Esophagus muscularis mucosa (tissue), 4 donors: ENCODE results near the gene CDS2. TPM values are rescaled to one million over a fixed set of nuclear protein-coding genes. Genes with fewer than 3 reads are reported as not detected.

Experiments
- DNase-seq: peaks from one replicate; pipeline ENCODE4 v3.0.0-alpha.2; 2017; ENCODE audit errors: extremely low spot score
- H3K27ac ChIP-seq, 4 donors: fragments of 200-600 bp; sonication (generic); replicated peaks in 1 of 4; 1 replicate in 3 of 4; 2 replicates in 1 of 4; pipeline ENCODE4 v1.5.1; 2016 to 2019; ENCODE audit warnings: mild to moderate bottlenecking in 1 of 4
- H3K27me3 ChIP-seq, 4 donors: fragments of 200-600 bp; sonication (generic); one replicate each; pipeline versions ENCODE4 v1.5.1 to v1.6.0; 2016 to 2019
- H3K36me3 ChIP-seq, 4 donors: fragments of 200-600 bp; sonication (generic); one replicate each; pipeline ENCODE4 v1.5.1; 2016 to 2019
- H3K4me1 ChIP-seq, 4 donors: fragments of 200-600 bp; sonication (generic); one replicate each; pipeline ENCODE4 v1.5.1; 2016 to 2019
- H3K4me3 ChIP-seq, 4 donors: fragments of 200-600 bp; sonication (generic); 1 replicate in 2 of 4; 2 replicates in 2 of 4; pipeline ENCODE4 v1.5.1; 2016 to 2019; ENCODE audit warnings: mild to moderate bottlenecking in 4 of 4, moderate library complexity in 1 of 4
- H3K9me3 ChIP-seq, 4 donors: fragments of 200-600 bp; sonication (generic); 1 replicate in 3 of 4; 2 replicates in 1 of 4; pipeline ENCODE4 v1.5.1; 2016 to 2019
- EP300 ChIP-seq: sonication (generic); formaldehyde crosslinking; IDR thresholded peaks from one replicate; pipeline ENCODE4 v1.6.1; 2017; ENCODE audit warnings: antibody characterized with exemption
- POLR2A ChIP-seq: fragments of 450-650 bp; IDR thresholded peaks from one replicate; pipeline ENCODE4 v1.6.1; 2017; ENCODE audit warnings: antibody characterized with exemption, moderate library complexity, mild to moderate bottlenecking, low read depth
- POLR2AphosphoS5 ChIP-seq, 2 donors: sonication (generic); formaldehyde crosslinking; IDR thresholded peaks; one replicate each; pipeline ENCODE4 v1.6.1; 2017; ENCODE audit warnings: antibody characterized with exemption in 2 of 2
- WGBS: methylation state at CpG from one replicate; pipeline ENCODE4 v1.1.5; 2018; 5-methylcytosine and 5-hydroxymethylcytosine counted together
- intact Hi-C: fragments of 100-400 bp; cut with DNase I; formaldehyde crosslinking; loops from one replicate; pipeline ENCODE4 v1.15.1; 2023
- total RNA-seq, 4 donors: library from RNA; depleted of rRNA; stranded (reverse); fragments of >200 nt; gene quantifications; one replicate each; pipeline versions ENCODE4 v1.1.0 to v1.2.1, GENCODE V29; 2016
- TF ChIP-seq, protein P1 (sequence below), 3 experiments: fragments of 200-600 bp in 2 of 3; fragments of 450-650 bp in 1 of 3; sonication (generic) in 2 of 3; IDR thresholded peaks; one replicate each; pipeline ENCODE4 v1.5.1; 2017 to 2019; ENCODE audit warnings: antibody characterized with exemption in 3 of 3, mild to moderate bottlenecking in 2 of 3, moderate library complexity in 1 of 3

Gene CDS2
- total RNA-seq, 4 donors from 2014 or later: 54.8 to 83.1 (median 69.7) TPM

- Histone ChIP-seq H3K4me1 (no peaks in the 10 kb centered on the region), H3K27ac (no peak overlapping the region), H3K27me3 (no peaks in the 10 kb centered on the region), H3K4me3 (no peak overlapping the region), H3K36me3 (peaks cover 0 to 19% (median 7%) of the 10 kb centered on the region in 4 donors), H3K9me3 (no peaks in the 10 kb centered on the region)
- 72% methylated on average over 3 of the region's 3 CpGs for WGBS
- no peak for DNase-seq
- intact Hi-C loops: no loop called here
- TF ChIP-seq, protein P1, sequence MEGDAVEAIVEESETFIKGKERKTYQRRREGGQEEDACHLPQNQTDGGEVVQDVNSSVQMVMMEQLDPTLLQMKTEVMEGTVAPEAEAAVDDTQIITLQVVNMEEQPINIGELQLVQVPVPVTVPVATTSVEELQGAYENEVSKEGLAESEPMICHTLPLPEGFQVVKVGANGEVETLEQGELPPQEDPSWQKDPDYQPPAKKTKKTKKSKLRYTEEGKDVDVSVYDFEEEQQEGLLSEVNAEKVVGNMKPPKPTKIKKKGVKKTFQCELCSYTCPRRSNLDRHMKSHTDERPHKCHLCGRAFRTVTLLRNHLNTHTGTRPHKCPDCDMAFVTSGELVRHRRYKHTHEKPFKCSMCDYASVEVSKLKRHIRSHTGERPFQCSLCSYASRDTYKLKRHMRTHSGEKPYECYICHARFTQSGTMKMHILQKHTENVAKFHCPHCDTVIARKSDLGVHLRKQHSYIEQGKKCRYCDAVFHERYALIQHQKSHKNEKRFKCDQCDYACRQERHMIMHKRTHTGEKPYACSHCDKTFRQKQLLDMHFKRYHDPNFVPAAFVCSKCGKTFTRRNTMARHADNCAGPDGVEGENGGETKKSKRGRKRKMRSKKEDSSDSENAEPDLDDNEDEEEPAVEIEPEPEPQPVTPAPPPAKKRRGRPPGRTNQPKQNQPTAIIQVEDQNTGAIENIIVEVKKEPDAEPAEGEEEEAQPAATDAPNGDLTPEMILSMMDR (IDR thresholded peaks at IDR 0.05): no peak
- TF ChIP-seq EP300: no peak
- no peak for TF ChIP-seq POLR2AphosphoS5 (IDR thresholded peaks at IDR 0.05)
- TF ChIP-seq POLR2A: no peak
Observed at GRCh38 chr20:5088688-5089087, 38.1 kb upstream of the CDS2 start.

- DNase-seq: no peak
- Histone ChIP-seq H3K9me3 (no peaks in the 10 kb centered on the region), H3K27ac (peak overlapping the region in 3 of 4 donors; percentile 21 to 62 (median 42)), H3K27me3 (no peaks in the 10 kb centered on the region), H3K4me3 (no peak overlapping the region), H3K4me1 (no peaks in the 10 kb centered on the region), H3K36me3 (peaks cover 0 to 21% (median 7%) of the 10 kb centered on the region in 4 donors)
- TF ChIP-seq POLR2AphosphoS5 (IDR thresholded peaks at IDR 0.05): peak; percentile 36 to 49
- TF ChIP-seq, protein P1 (IDR thresholded peaks at IDR 0.05): no peak
- intact Hi-C loops: no loop called here
- WGBS: 52% methylated on average over 4 of the region's 4 CpGs
Observed at GRCh38 chr20:5090191-5090590, 36.6 kb upstream of the CDS2 start.

DNA sequence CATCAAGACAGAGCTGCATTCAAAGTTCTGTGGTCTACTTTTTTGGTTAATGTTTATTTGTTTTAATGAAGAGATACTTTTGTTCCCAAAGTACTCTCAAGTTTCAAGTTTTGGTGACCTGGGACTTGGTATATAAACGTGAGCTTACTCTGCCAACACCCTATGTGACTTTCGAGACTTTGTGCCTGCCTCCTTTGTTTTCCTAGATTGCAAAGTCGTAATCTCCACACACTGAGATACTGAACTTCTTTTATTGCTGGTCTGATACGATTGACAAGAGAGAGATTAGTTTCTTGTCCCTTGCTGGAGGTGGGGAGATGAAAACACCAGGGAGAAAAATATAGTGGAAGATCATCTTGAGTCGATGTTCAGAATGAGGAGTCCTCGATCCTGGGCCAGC lies 34.9 kb upstream of the CDS2 start:
- no peaks in the 10 kb centered on the region for H3K4me1 ChIP-seq
- no peak overlapping the region for H3K4me3 ChIP-seq
- no peaks in the 10 kb centered on the region for H3K9me3 ChIP-seq
- DNase-seq: no peak
- H3K27ac ChIP-seq: no peak overlapping the region
- TF ChIP-seq POLR2A (no peak), POLR2AphosphoS5 (IDR thresholded peaks at IDR 0.05) (no peak), EP300 (no peak)
- TF ChIP-seq, protein P1 (IDR thresholded peaks at IDR 0.05): no peak
- H3K36me3 ChIP-seq: peaks cover 0 to 35% (median 20%) of the 10 kb centered on the region in 4 donors
- WGBS: 84% methylated on average over 6 of the region's 6 CpGs
- no peaks in the 10 kb centered on the region for H3K27me3 ChIP-seq
- intact Hi-C loops: no loop called here

- H3K27ac ChIP-seq: no peak overlapping the region
- peaks cover 0 to 43% (median 23%) of the 10 kb centered on the region in 4 donors for H3K36me3 ChIP-seq
- WGBS: 79% methylated on average over 4 of the region's 4 CpGs
- H3K4me1 ChIP-seq: no peaks in the 10 kb centered on the region
- H3K4me3 ChIP-seq: no peak overlapping the region
- no peak for TF ChIP-seq EP300
- TF ChIP-seq POLR2AphosphoS5 (IDR thresholded peaks at IDR 0.05): no peak
- TF ChIP-seq POLR2A: no peak
- no peaks in the 10 kb centered on the region for H3K9me3 ChIP-seq
- intact Hi-C loops: no loop called here
- DNase-seq: no peak
- no peaks in the 10 kb centered on the region for H3K27me3 ChIP-seq
Observed at GRCh38 chr20:5092765-5093339, 34.0 kb upstream of the CDS2 start.

DNA sequence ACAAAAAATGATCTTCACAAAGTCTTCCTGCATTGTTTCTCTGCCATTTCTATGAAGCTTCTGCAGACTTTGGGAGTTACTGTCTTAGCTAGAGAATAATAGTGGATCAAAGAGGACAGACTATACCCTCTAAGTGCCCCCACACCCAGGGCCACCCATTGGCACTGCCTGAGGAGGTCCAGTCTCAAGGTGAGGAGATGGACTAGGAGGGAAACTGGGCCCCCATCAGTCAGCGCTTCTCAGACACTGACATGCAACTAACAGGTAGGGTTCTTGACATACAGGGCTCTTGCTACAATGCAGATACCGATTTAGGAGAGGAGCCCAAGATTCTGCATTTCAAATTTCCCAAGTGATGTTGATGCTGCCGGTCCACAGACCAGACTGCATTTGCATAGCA lies 31.4 kb upstream of the CDS2 start:
- Histone ChIP-seq H3K27me3 (no peaks in the 10 kb centered on the region), H3K27ac (no peak overlapping the region), H3K4me3 (no peak overlapping the region), H3K9me3 (no peaks in the 10 kb centered on the region), H3K36me3 (peaks cover 11 to 69% (median 37%) of the 10 kb centered on the region in 4 donors), H3K4me1 (peaks cover 0 to 2% (median 0%) of the 10 kb centered on the region in 4 donors)
- no peak for DNase-seq
- TF ChIP-seq, protein P1 (IDR thresholded peaks at IDR 0.05): no peak
- no peak for TF ChIP-seq EP300
- TF ChIP-seq POLR2AphosphoS5 (IDR thresholded peaks at IDR 0.05): no peak
- no peak for TF ChIP-seq POLR2A
- intact Hi-C loops: no loop called here
- 88% methylated on average over 3 of the region's 3 CpGs for WGBS
